ENCODE measurements around the gene SRGAP1.

- TF ChIP-seq EZH2phosphoT487 (IDR thresholded peaks at IDR 0.05; ENCODE audit: insufficient read depth, low read depth) (no peak), EZH2 (IDR thresholded peaks at IDR 0.05; ENCODE audit: insufficient read depth, poor library complexity, severe bottlenecking) (no peak)
These were observed 292.6 kb downstream of the SRGAP1 start for GRCh38 chr12:64137117-64137516.
